ENCODE data around the gene RASAL1. TPM values are rescaled to one million over a fixed set of nuclear protein-coding genes. Genes with fewer than 3 reads are reported as not detected.

The RASAL1 gene
- total RNA-seq, 1 donor from 2014 or later, result 0.26 TPM

GRCh38 chr12:113115455-113116126, 20.0 kb downstream of the RASAL1 start:
- FAIRE-seq (no peak), DNase-seq (ENCODE audit: low read depth) (no peak)
- Histone ChIP-seq H3K36me3 (ENCODE audit: control insufficient read depth, insufficient read depth, low read length) (no peaks in the 10 kb centered on the region), H3K4me3 (ENCODE audit: low read depth, low read length) (no peak overlapping the region), H3K27me3 (ENCODE audit: control insufficient read depth, insufficient read depth, low read length) (peaks cover 1% of the 10 kb centered on the region)
- TF ChIP-seq CTCF (IDR thresholded peaks at IDR 0.05; ENCODE audit: insufficient read depth, low read length, severe bottlenecking), result no peak

GRCh38 chr12:113114447-113115178, 20.9 kb downstream of the RASAL1 start:
- FAIRE-seq (no peak), DNase-seq (ENCODE audit: low read depth) (no peak)
- H3K27me3 ChIP-seq (ENCODE audit: control insufficient read depth, insufficient read depth, low read length), result peaks cover 2% of the 10 kb centered on the region
- H3K36me3 ChIP-seq (ENCODE audit: control insufficient read depth, insufficient read depth, low read length), result no peaks in the 10 kb centered on the region
- no peak overlapping the region for H3K4me3 ChIP-seq (ENCODE audit: low read depth, low read length)
- TF ChIP-seq CTCF (IDR thresholded peaks at IDR 0.05; ENCODE audit: insufficient read depth, low read length, severe bottlenecking), result no peak

GRCh38 chr12:113113397-113113796, 22.2 kb downstream of the RASAL1 start:
- no peaks in the 10 kb centered on the region for H3K36me3 ChIP-seq (ENCODE audit: control insufficient read depth, insufficient read depth, low read length)
- H3K4me3 ChIP-seq (ENCODE audit: low read depth, low read length), result no peak overlapping the region
- no peak for TF ChIP-seq CTCF (IDR thresholded peaks at IDR 0.05; ENCODE audit: insufficient read depth, low read length, severe bottlenecking)
- FAIRE-seq, result no peak
- peaks cover 4% of the 10 kb centered on the region for H3K27me3 ChIP-seq (ENCODE audit: control insufficient read depth, insufficient read depth, low read length)
- DNase-seq (ENCODE audit: low read depth), result no peak

GRCh38 chr12:113112043-113112899, 23.3 kb downstream of the RASAL1 start:
- H3K27me3 ChIP-seq (ENCODE audit: control insufficient read depth, insufficient read depth, low read length), result peaks cover 4% of the 10 kb centered on the region
- FAIRE-seq (no peak), DNase-seq (ENCODE audit: low read depth) (no peak)
- no peak overlapping the region for H3K4me3 ChIP-seq (ENCODE audit: low read depth, low read length)
- H3K36me3 ChIP-seq (ENCODE audit: control insufficient read depth, insufficient read depth, low read length), result no peaks in the 10 kb centered on the region
- TF ChIP-seq CTCF (IDR thresholded peaks at IDR 0.05; ENCODE audit: insufficient read depth, low read length, severe bottlenecking), result no peak

GRCh38 chr12:113111247-113111646, 24.3 kb downstream of the RASAL1 start:
- no peak for FAIRE-seq
- TF ChIP-seq CTCF (IDR thresholded peaks at IDR 0.05; ENCODE audit: insufficient read depth, low read length, severe bottlenecking), result no peak
- DNase-seq (ENCODE audit: low read depth), result no peak
- H3K36me3 ChIP-seq (ENCODE audit: control insufficient read depth, insufficient read depth, low read length), result no peaks in the 10 kb centered on the region
- H3K27me3 ChIP-seq (ENCODE audit: control insufficient read depth, insufficient read depth, low read length), result peaks cover 4% of the 10 kb centered on the region
- no peak overlapping the region for H3K4me3 ChIP-seq (ENCODE audit: low read depth, low read length)

Data from bronchial epithelial cell (primary cell).